Mesothelial cell of epicardium (in vitro differentiated cells): ENCODE results near the gene TMEM39B. TPM values are rescaled to one million over a fixed set of nuclear protein-coding genes. Genes with fewer than 3 reads are reported as not detected.

Source experiments
- DNase-seq, 2 experiments: peaks; one replicate each; pipeline ENCODE4 v3.0.0; 2021; ENCODE audit warnings: low spot score in 2 of 2; ENCODE audit not compliant: unreplicated experiment in 2 of 2
- H3K27ac Mint-ChIP-seq: 2 replicates; pipeline ENCODE4 v1.8.0; 2021; ENCODE audit warnings: mixed read lengths
- H3K27me3 Mint-ChIP-seq: 2 replicates; pipeline ENCODE4 v1.8.0; 2021; ENCODE audit warnings: low read depth, mixed read lengths
- H3K36me3 Mint-ChIP-seq: 2 replicates; pipeline ENCODE4 v1.8.0; 2021; ENCODE audit warnings: mixed read lengths
- H3K4me1 Mint-ChIP-seq: 2 replicates; pipeline ENCODE4 v1.8.0; 2021; ENCODE audit warnings: mixed read lengths
- H3K4me3 Mint-ChIP-seq: 2 replicates; pipeline ENCODE4 v1.8.0; 2021; ENCODE audit warnings: mild to moderate bottlenecking, moderate library complexity, mixed read lengths
- H3K9me3 Mint-ChIP-seq: 2 replicates; pipeline ENCODE4 v1.8.0; 2021; ENCODE audit warnings: mixed read lengths
- total RNA-seq: library from RNA; stranded (reverse); gene quantifications from 3 replicates; pipeline ENCODE4 v1.2.1, GENCODE V29; 2021
- TF ChIP-seq, protein P1 (sequence below): fragments of 200-600 bp; sonication (generic); IDR thresholded peaks from one replicate; pipeline ENCODE4 v1.5.0; 2021; ENCODE audit warnings: antibody characterized with exemption; ENCODE audit not compliant: unreplicated experiment

TMEM39B gene
- total RNA-seq, 1 donor from 2014 or later, result 23.5 TPM

DNA sequence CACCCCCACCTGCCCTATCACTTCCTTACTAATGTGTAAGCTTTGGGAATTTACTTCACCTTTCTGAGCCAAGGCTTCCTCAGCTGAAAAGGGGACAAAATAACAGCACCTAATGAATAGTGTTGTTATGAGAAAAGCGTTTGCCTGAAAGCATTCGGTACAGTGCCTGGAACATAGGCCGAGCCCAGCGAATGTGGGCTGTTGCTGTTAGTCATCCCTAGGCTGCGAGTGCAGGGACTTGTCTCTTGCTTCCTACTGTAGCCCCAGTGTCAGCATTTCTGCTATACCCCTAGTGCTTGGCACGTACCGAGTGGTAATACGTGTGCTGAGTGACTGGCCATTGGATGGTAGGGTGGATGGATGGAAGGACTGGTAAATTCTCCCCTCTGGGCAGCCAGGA is 18.4 kb downstream of the TMEM39B start:
- no peak overlapping the region for H3K27ac Mint-ChIP-seq
- no peak overlapping the region for H3K4me3 Mint-ChIP-seq
- no peaks in the 10 kb centered on the region for H3K9me3 Mint-ChIP-seq

DNA sequence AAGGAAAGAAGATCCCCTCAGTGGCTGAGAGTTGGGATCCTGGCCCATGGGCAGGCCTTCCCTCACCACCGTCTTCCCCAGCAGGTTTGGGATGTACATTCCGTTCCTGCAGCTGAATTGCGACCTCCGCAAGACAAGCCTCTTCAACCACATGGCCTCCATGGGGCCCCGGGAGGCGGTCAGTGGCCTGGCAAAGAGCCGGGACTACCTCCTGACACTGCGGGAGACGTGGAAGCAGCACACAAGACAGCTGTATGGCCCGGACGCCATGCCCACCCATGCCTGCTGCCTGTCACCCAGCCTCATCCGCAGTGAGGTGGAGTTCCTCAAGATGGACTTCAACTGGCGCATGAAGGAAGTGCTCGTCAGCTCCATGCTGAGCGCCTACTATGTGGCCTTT is 18.9 kb downstream of the TMEM39B start:
- Mint-ChIP-seq H3K4me1 (no peaks in the 10 kb centered on the region), H3K27ac (no peak overlapping the region)

More for the DNA sequence above, 18.4 kb downstream of the TMEM39B start:
- DNase-seq, result no peak
- TF ChIP-seq, protein P1, sequence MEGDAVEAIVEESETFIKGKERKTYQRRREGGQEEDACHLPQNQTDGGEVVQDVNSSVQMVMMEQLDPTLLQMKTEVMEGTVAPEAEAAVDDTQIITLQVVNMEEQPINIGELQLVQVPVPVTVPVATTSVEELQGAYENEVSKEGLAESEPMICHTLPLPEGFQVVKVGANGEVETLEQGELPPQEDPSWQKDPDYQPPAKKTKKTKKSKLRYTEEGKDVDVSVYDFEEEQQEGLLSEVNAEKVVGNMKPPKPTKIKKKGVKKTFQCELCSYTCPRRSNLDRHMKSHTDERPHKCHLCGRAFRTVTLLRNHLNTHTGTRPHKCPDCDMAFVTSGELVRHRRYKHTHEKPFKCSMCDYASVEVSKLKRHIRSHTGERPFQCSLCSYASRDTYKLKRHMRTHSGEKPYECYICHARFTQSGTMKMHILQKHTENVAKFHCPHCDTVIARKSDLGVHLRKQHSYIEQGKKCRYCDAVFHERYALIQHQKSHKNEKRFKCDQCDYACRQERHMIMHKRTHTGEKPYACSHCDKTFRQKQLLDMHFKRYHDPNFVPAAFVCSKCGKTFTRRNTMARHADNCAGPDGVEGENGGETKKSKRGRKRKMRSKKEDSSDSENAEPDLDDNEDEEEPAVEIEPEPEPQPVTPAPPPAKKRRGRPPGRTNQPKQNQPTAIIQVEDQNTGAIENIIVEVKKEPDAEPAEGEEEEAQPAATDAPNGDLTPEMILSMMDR, result no peak
- no peaks in the 10 kb centered on the region for H3K27me3 Mint-ChIP-seq
- H3K4me1 Mint-ChIP-seq, result no peaks in the 10 kb centered on the region
- peaks cover 29% of the 10 kb centered on the region for H3K36me3 Mint-ChIP-seq

DNA sequence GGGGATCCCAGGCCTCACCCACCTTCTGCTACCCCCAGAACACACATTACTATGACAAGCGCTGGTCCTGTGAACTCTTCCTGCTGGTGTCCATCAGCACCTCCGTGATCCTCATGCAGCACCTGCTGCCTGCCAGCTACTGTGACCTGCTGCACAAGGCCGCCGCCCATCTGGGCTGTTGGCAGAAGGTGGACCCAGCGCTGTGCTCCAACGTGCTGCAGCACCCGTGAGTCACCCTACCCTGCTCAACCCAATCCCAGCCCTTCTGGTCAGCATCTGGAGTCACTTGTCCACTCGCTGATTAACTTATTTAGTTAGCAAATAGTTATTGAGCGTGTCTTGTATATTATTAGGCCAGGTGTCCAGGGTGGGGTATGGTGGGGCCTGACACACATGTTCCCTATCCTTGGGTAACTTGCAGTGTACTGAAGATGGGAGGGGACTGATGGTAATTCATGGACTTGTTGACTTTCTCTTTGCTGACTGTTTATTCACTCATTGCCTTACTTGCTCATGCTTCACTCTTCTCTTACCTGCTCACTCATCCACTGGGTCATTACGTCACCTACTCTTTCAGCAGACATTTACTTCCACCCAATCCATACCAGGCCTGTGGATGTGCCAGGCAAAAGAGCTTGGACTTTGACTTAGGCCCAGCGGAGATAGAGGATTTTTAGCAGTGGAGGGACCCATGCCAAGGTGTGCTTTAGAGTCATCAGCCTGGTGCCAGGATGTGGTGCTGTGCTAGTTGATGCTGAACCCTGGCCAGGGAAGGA is 22.2 kb downstream of the TMEM39B start:
- no peak for DNase-seq
- no peak overlapping the region for H3K27ac Mint-ChIP-seq
- no peaks in the 10 kb centered on the region for H3K9me3 Mint-ChIP-seq
- H3K27me3 Mint-ChIP-seq, result no peaks in the 10 kb centered on the region
- no peak overlapping the region for H3K4me3 Mint-ChIP-seq
- H3K36me3 Mint-ChIP-seq, result peaks cover 35% of the 10 kb centered on the region
- TF ChIP-seq, protein P1, result no peak
- no peaks in the 10 kb centered on the region for H3K4me1 Mint-ChIP-seq

More for the DNA sequence above, 18.9 kb downstream of the TMEM39B start:
- DNase-seq, result no peak
- Mint-ChIP-seq H3K9me3 (no peaks in the 10 kb centered on the region), H3K27me3 (no peaks in the 10 kb centered on the region), H3K4me3 (no peak overlapping the region), H3K36me3 (peaks cover 27% of the 10 kb centered on the region)
- TF ChIP-seq, protein P1, result no peak

DNA sequence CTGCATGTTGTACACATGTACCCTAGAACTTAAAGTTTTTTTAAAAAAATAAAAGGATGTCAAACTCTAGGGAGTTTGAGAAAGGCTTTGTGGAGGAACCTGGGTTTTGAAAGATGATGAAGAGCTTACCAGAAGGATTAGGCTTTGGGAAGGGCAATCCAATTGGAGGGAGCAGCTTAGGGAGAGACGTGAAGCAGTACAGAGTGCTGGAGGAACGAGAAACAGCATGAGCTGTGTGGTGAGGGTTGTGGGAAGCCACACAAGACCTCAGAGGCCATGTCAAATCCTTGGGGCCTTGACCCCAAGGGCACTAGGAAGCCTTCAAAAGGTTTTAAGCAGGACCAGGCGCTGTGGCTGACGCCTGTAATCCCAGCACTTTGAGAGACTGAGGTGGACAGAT is 26.7 kb downstream of the TMEM39B start:
- peaks cover 10% of the 10 kb centered on the region for H3K4me1 Mint-ChIP-seq
- no peak overlapping the region for H3K27ac Mint-ChIP-seq
- peaks cover 44% of the 10 kb centered on the region for H3K36me3 Mint-ChIP-seq
- no peak overlapping the region for H3K4me3 Mint-ChIP-seq
- H3K9me3 Mint-ChIP-seq, result no peaks in the 10 kb centered on the region
- TF ChIP-seq, protein P1, result no peak
- DNase-seq, result no peak
- no peaks in the 10 kb centered on the region for H3K27me3 Mint-ChIP-seq

DNA sequence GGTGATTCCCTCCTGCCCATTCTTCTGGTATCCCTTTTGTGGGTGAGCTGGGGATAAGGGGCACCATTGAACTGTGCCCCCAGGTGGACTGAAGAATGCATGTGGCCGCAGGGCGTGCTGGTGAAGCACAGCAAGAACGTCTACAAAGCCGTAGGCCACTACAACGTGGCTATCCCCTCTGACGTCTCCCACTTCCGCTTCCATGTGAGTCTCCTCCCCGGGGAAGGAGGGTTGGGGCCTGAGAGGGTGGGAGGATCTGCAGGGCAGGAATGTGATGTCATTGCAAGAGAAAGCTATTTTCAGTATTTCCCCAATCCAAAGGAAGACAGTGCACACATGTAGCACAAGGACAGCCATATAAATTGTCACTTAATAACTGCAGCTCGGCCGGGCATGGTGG is 27.6 kb downstream of the TMEM39B start:
- Mint-ChIP-seq H3K36me3 (peaks cover 35% of the 10 kb centered on the region), H3K4me1 (peaks cover 10% of the 10 kb centered on the region), H3K27ac (no peak overlapping the region), H3K27me3 (no peaks in the 10 kb centered on the region), H3K4me3 (no peak overlapping the region), H3K9me3 (no peaks in the 10 kb centered on the region)
- TF ChIP-seq, protein P1, result no peak
- DNase-seq, result no peak
